ENCODE data around the gene ASB13.

Gene ASB13

GRCh38 chr10:5666008-5666840 lies at the start of gene ASB13:
Gene ASB13 (minus strand): TSS chr10:5666595. CDS start chr10:5666551, 44 bp downstream.
- peak within 1 kb of the TSS; percentile 75 for H3K4me3 ChIP-seq (ENCODE audit: low read depth, low read length)
- no peak for TF ChIP-seq CTCF (IDR thresholded peaks at IDR 0.05; ENCODE audit: insufficient read depth, low read length, missing control alignments)
- DNase-seq (ENCODE audit: low read depth, low spot score) = no peak
- POLR2A ChIA-PET = no interaction called here
- CTCF ChIA-PET = interaction anchor here (1.1 to 1.4 kb wide), 4 partner anchors 37 to 226 kb away, joined by 3 to 4 read pairs (median 3); partner anchors contain the start of gene FBH1

GRCh38 chr10:5711642-5712041 lies 45.2 kb upstream of the ASB13 start:
- POLR2A ChIA-PET = no interaction called here
- TF ChIP-seq CTCF (IDR thresholded peaks at IDR 0.05; ENCODE audit: insufficient read depth, low read length, missing control alignments) = no peak
- CTCF ChIA-PET = interaction anchor here (0.7 to 1.5 kb wide), 3 partner anchors 15 to 1375 kb away, joined by 3 to 5 read pairs (median 3); no protein-coding TSS in a partner anchor
- no peak for DNase-seq (ENCODE audit: low read depth, low spot score)
- H3K4me3 ChIP-seq (ENCODE audit: low read depth, low read length) = no peak overlapping the region

GRCh38 chr10:5710859-5711258 lies 44.5 kb upstream of the ASB13 start:
- no peak for TF ChIP-seq CTCF (IDR thresholded peaks at IDR 0.05; ENCODE audit: insufficient read depth, low read length, missing control alignments)
- ChIA-PET CTCF (interaction anchor here (1.5 kb wide), 1 partner anchor 276 kb away, joined by 5 read pairs; no protein-coding TSS in a partner anchor), POLR2A (no interaction called here)
- DNase-seq (ENCODE audit: low read depth, low spot score) = no peak
- no peak overlapping the region for H3K4me3 ChIP-seq (ENCODE audit: low read depth, low read length)

GRCh38 chr10:5709865-5710264 lies 43.5 kb upstream of the ASB13 start:
- no peak overlapping the region for H3K4me3 ChIP-seq (ENCODE audit: low read depth, low read length)
- CTCF ChIA-PET = interaction anchor here (1.0 kb wide), 1 partner anchor 8 kb away, joined by 3 read pairs; no protein-coding TSS in a partner anchor
- no peak for DNase-seq (ENCODE audit: low read depth, low spot score)
- POLR2A ChIA-PET = no interaction called here
- no peak for TF ChIP-seq CTCF (IDR thresholded peaks at IDR 0.05; ENCODE audit: insufficient read depth, low read length, missing control alignments)

- POLR2A ChIA-PET = no interaction called here
- no peak for DNase-seq (ENCODE audit: low read depth, low spot score)
- H3K4me3 ChIP-seq (ENCODE audit: low read depth, low read length) = no peak overlapping the region
- no peak for TF ChIP-seq CTCF (IDR thresholded peaks at IDR 0.05; ENCODE audit: insufficient read depth, low read length, missing control alignments)
- CTCF ChIA-PET = no interaction called here
These were observed 42.0 kb upstream of the ASB13 start for GRCh38 chr10:5708356-5708755.

GRCh38 chr10:5698062-5698461 lies 31.7 kb upstream of the ASB13 start:
- ChIA-PET POLR2A (no interaction called here), CTCF (no interaction called here)
- no peak for TF ChIP-seq CTCF (IDR thresholded peaks at IDR 0.05; ENCODE audit: insufficient read depth, low read length, missing control alignments)
- DNase-seq (ENCODE audit: low read depth, low spot score) = no peak
- no peak overlapping the region for H3K4me3 ChIP-seq (ENCODE audit: low read depth, low read length)

Data from AG04449 (cell line).